HG03066 (cell line): ENCODE results near the gene AZI2.

Experiments
- ATAC-seq: cut with Tn5 transposase; IDR thresholded peaks from one replicate; pipeline ENCODE4 v1.9.1; 2021; ENCODE audit warnings: low read depth; ENCODE audit not compliant: unreplicated experiment

AZI2 gene, protein sequence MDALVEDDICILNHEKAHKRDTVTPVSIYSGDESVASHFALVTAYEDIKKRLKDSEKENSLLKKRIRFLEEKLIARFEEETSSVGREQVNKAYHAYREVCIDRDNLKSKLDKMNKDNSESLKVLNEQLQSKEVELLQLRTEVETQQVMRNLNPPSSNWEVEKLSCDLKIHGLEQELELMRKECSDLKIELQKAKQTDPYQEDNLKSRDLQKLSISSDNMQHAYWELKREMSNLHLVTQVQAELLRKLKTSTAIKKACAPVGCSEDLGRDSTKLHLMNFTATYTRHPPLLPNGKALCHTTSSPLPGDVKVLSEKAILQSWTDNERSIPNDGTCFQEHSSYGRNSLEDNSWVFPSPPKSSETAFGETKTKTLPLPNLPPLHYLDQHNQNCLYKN

DNA sequence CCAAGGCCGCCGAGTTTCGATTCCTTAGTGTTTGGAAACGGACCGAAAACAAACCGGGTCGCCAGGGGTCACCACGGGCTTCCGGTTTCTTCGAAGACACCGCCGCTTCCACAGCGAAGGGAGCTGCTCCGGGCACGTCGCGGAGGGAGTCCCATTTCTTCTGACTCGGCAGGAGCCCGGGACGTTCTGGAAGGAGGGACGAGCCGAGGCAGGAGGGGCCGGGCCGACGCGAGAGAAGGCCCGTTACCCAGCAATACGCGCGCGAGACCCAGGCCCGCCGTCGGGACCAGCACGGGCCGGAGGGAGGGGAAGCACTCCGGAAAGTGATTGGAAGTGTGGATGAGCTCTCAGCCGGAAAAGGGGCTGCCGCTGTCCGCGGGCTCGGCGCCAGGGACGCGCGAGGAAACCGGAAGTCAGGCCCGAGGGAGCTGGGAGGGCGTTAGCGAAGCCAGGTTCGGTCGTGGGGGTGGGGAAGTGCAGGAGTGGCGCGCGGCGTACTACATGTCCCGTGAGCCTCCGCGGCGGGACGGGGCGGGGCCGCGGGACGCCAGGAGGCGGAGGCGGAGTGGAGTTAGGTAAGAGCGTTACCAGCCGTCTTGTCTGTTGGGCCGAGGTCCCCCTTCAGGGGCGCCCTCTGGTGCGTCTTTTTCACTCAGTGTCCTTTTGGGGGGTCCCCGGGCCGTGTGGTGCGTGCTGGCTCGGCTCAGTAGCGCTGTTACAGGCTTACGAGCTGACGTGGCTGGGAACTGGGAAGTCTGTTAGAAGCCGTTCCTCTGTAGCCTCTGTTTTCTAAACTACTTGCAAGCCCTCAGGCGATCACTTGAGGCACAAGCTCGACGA lies at the start of gene AZI2, which contains the start of gene ZCWPW2:
AZI2 (minus strand) TSS at position 196 of the 840 bp plus-strand sequence. CDS start 8,207 bp downstream, outside the sequence.
ZCWPW2 (plus strand) TSS at position 93 of the 840 bp plus-strand sequence. CDS start 64,348 bp downstream, outside the sequence.
- peak; percentile 86 for ATAC-seq

DNA sequence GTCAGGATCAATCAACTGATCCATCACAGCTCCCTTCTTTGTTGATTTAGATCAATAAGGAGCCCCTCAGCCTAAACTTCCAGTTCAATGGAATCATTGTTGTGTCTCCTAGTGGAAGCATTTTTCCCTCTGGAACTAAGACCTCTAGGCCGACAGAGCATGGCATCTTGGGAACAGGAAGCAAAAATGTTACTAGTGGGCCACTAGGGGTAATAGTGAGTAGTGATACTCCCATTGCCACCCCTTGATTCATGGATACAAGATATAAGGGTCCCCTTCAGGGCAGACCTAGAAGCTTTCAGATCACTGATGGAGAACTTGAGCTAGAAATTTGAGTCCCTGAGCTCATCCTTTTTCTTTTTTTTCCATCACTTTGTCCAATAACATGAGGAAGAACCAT lies 40.4 kb upstream of the AZI2 start:
- ATAC-seq, result no peak

DNA sequence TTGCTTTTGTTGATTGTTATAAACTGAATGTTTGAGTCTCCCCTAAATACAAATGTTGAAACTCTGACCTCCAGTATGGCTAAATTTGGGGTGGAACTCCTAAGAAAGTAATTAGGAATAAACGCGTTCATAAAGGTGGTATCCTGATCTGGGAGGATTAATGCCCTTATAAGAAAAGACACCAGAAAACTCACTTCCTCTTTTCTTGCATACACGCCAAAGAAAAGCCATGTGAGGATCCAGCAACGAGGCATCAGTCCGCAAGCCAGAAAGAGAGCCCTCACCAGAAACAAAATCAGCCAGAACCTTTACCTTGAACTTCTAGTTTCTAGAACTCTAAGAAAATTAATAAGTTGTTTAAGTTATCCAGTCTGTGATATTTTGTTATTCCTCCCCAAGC lies 37.4 kb upstream of the AZI2 start:
- no peak for ATAC-seq

DNA sequence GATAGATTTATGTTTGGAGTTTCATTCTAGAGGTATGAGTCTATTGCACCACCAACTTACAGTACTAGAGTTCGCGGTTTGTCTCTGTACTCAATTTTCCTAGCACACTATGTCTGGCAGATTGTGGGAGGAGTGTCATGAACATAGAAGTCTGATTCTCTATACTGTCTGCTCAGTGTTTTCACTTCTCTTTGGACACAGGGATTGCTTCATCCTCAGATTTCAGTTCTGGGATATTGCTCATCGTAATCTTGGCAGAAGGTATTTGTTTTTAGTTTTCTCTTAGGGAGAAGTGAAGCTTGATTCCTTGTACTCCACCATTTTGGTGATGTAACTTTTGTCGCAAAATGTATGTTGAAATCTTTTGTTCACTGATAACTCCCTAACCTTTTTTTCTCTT lies 27.8 kb upstream of the AZI2 start:
- ATAC-seq, result no peak

DNA sequence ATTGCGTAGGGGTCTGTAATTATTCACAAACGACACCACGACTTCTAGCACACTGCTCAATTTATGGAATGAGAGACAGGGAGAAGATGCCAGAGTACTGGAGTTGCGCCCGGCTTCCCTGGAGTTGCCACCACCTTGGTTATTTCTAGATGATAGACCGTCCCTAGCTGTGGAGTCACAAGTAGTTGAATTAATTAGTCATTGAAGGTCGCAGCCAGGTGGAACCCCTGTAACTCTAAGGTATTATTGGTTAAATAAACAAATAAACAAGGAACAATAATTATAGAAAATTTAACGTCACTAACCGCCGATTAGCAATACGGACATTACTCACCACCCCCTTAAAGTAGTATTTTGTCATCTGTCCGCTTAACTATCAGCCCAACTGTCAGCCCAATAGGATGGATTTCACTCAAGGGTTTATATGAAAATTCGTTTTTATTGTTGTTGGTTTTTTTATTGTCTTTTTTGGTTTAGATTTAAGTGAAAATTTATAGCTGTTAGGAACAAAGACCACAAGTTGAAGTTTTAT lies 911 bp upstream of the AZI2 start:
- peak; percentile 0 for ATAC-seq

DNA sequence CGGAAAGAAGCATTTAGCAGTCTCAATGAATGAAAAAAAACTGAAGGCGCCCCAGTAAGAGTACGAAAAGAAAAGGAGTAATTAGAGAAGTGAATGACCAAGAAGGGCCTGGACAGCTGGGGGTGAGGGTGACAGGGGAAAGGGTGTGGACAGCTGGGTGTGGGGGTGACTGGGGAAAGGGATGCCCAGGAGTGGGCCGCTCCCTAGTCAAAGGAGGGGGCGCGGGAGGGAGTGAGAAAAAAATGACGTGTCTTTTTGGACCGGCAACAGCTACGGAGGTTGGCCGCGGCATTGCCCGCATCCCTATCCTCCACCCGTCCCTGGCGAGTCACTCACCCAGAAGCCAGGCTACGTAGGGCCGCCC lies 377 bp downstream of the AZI2 start:
- ATAC-seq, result no peak

DNA sequence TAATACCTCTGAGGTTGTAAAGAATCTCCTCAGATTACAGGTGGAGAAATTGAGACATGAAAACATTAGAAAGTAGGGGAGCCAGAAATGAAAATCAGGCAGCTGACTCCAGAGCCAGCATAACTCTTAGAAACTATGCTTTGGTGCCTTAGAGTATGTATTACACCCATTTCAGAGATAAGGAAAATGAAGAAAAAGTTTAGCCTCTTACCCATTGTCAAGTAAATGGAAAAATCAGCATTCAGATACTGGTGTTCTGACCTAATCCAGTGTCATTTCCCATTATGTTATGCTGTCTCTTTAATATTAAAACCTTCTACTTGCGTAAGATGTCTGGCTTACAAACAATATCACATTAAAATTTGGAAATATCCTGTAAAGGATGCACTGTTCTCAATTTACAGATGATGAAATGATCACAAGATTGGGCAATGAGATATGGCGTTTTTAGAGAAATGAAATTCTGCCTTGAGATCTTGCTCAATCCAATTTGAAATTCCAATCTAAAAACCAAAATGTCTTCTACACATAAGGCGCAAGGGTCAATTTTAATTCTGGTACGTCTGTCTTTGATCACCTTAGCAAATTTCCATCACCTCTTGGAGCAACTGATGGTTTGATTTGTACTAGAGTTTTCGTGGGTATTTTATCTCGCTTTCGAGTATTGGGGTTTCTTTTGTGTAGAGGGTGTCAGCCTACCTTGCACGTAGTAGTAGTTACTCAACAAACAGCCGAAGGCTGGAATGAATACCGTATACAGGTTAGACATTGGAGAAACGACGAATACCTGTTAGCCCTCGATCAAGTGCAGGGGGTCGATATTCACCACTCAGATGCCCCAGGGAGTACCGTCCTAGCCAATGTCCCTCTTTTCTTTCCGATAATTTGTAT lies 1.0 kb downstream of the AZI2 start:
- no peak for ATAC-seq

DNA sequence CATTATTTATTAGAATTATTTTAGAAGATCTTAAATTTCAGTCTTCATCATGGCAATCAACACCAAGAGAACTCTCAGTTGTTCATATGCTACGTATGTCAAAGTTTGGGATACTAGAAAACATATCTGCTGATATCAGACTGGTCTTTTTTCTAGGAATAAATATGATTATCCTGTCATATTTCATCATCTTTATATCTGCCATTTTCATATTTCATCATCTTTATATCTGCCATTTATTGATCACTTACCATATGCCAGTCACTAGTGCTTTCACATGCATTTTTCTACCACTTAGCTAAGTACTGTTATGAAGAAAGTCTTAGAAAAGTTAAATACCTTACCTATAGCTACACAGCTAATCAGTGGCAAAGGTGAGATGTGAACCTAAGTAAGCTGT lies 2.9 kb downstream of the AZI2 start:
- ATAC-seq, result no peak

DNA sequence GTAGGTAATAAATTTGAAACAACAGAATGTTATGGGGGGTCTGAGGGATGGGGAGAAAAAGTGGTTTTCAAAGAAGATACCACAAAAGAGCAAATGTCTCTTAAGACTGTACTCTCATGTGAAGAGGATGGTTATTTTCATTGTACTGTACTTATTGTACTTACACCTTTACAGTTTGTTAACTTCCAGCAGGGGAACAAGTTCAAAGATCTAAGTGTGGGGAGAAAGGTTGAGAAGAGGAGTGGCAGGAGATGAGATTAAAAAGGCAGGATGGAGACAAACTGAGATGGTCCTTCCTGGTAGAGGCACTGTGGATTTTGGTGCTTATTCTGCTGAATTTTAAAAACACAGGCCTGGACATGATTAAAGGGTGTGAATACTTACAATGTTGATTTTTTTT lies 5.5 kb downstream of the AZI2 start:
- no peak for ATAC-seq

DNA sequence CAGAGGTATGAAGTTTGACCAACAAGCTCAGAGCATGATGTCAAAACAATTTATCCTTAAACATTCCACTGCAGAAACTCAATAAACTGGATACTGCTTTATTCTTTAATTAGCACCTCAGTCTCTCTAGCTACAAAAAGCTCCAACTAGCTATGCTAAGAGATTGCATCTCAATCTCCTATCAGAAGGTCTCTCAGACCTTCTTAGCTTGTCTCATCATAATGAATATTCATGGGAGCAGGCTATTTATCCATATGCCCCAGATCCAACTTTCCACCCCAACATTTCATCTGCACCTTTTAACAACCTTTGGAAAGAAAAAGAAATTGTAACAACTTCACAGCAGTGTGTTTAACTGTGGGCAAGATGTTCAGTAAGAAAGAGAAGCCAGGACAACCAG lies 11.4 kb downstream of the AZI2 start:
- ATAC-seq, result no peak

DNA sequence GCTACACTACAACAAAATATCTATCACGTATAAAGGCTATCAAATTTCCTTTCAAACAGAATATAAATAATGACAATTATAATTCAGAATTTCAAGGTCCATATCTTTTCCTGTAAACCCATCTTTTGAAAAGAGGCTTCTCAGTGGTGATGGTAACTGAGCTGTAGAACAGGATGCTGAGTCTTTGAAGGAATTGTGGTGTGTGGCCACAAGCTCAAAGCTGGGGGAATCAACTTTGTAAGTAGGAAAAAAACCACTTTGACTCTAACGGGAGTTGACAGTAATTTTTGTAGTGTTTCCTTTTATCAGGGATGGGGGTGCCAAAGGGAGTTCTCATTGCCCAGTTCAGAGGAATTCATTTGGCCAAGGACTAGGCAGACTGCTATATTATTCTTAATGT lies 13.4 kb downstream of the AZI2 start:
- ATAC-seq, result no peak

DNA sequence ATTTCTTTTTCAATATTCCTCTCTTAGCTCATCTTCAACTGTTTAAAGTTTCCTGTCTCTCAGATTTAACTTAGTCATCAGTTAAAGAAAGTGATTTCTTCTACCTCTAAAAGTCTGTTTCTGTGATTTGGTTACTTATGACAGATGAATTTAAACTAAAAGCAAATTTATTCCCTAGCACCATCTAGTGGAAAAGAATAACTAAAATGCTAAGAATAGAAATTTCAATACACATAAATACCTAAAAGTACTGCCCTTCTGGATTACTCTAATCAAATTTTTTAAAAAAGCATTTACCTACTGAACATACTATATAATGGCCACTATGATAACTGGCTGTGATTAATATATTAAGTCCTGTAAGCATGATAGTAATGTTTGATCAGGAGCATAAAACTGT lies 14.1 kb downstream of the AZI2 start:
- ATAC-seq, result no peak

DNA sequence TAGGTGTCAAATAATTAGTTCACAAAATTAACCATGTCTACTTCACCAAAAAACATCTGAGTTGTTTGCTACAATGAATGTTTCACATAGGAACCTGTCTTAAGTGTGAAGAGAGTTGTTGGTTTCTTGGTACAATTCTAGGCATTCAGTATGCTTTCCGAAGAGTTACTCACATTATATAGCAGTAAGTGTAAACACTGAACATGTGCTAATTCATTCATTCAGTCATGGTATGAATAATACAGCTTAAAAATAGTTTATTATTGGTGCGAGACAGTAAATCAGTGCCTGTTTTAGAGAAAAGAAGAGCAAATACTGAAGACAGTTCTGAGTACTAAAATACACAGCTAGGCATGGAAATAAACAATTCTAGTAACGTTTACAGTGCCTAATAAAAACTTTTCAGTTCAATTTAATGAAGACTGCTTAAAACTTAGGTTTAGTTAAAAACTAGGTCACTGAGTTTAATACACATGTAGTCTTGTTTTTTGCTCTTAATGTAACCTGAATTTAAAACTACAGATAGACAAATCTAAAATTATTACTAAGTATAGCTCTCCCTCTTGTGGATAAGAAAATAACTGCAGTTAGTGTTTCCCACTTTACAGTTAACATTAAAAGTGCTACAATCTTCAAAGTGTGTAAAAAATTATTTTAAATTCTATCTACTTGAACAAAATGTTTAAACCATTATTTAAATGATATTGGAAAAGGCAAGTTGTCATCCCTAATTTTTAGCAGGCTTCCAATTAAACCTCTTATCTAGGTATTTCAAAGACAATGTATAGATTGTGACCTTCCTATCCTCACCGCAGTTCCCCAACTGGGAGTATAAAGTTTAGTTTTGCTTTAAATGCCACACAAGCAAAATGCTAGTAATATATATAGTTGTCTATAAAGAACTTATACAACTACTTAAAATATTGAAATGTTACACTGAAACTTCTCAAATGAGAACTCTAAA lies 20.2 kb downstream of the AZI2 start:
- ATAC-seq, result no peak

DNA sequence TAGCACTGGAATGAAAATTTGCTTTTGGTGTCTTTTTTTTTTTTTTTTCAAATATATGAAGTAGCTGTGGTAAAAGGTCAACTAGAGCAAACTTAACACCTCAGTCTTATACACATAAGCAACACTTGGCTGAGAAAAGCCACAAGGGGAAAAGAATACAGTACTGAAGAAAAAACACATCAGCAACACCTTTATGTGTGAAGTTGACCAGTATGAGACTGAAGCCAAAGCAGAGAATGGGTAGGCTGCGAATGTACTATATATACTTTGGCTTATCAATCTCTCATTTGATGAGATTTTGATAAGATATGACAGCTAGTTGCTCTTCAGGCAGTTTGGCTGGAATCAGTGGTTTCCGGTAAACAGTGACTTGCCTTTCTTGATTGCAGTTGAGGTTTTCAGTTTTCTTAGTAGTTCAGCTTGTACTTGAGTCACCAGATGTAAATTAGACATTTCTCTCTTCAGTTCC lies 22.1 kb downstream of the AZI2 start:
- peak; percentile 73 for ATAC-seq

DNA sequence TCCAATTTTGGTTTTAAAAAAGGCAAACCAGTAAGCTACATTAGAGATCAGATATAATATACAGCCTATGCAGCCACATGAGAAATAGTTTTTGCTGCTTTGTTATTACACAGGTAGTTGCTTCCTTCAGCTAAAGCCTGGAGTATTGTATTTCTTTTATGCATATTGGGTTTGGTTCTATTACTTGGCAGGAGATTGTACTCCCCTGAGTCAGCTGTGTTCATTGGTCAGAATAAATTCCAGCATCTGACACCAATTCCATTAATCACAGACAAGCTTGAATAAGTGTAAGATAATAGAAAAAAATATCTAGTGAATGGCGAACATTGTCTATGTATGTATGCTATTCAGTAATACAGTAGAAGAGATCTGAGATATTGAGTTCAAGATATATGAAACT lies 26.2 kb downstream of the AZI2 start:
- no peak for ATAC-seq

DNA sequence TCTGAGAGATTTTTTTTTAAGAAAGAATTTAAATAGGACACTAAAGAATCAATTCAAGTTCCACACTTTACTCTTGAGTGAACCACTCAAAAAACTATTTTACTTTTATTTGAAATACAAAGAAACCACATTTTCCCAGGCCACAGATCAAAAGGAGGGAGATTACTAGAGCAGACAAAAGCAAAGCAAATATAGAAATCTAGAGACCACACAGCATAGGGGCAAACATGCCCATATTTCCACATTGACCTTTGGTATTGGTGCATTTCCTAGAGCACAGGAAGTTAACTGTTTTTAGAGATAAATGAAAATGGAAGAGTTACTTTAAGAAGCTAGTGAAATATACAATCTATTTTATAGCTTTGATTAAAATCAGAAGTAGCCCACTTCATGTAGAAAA lies 27.6 kb downstream of the AZI2 start:
- no peak for ATAC-seq

DNA sequence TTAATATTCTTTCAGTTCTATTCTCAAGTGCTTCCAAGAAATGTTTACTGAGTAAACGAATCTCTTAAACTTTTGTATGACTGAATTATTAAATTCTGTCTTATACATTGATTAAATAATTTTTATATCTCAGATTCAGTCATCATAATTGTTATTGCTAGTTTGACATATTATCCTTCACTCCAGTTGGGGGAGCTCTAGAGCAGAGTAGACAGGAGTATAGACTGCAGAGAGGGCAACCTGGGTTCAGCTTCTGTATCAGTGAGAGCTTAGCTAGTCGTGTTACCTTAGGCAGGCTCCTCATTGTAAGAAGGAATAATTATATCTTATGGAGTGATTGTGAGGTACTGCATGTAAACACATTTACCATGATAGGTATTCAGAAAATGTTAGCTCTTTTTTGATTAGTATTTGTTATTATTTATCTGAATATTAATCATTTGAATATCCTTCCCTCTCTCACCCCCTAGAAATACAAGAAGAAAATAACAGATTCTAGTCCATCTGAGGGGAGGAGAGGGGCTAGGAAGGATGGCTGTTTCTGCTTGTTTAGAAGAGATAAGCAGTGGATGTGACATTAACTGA lies 31.1 kb downstream of the AZI2 start:
- ATAC-seq, result peak; percentile 96

DNA sequence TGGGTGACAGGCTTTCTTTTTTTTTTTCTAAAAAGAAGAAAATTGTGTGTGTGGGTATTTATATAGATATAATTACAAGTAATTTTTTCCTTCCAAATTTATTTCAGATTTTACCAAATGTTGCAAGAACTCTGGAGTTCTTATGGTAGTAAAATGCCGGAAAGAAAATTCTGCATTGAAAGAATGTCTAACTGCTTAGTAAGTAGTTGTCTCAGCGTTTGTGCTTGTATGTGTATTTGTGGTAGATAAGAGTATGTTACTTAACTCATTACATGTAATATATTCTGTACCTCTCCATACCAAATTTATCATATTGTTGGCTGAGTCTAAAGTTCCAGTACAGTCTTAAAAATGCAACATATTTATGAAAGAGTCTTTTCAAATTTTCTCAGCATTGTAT lies 32.4 kb downstream of the AZI2 start:
- no peak for ATAC-seq

DNA sequence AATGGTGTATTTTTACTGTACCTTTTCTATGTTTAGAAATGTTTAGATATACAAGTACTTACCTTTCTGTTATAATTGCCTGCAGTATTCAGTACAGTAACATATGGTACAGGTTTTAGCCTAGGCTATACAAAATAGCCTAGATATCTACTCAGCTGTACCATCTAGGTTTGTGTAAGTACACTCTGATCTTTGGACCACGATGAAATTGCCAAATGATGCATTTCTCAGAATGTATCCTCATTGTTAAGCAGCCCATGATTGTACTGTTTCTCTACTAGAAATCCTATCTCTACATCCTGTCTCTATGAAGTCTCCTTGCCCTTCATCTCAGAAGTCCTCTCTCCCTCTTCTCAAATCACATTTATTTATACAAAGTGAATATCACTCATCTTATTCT lies 32.9 kb downstream of the AZI2 start:
- ATAC-seq, result no peak
